GM23338 (cell line): ENCODE data around the gene USP31. TPM values are rescaled to one million over a fixed set of nuclear protein-coding genes. Genes with fewer than 3 reads are reported as not detected.

Experiments
- ATAC-seq: fragments of 200-7000 bp; cut with Tn5 transposase; 3 replicates; pipeline ENCODE4 v1.9.1; 2020
- DNase-seq: peaks from one replicate; pipeline ENCODE4 v3.0.0-alpha.2; 2015; ENCODE audit warnings: low spot score
- H2AFZ ChIP-seq: fragments of 200-600 bp; sonication (generic); 2 replicates; pipeline ENCODE4 v1.8.0; 2016; ENCODE audit warnings: antibody characterized with exemption, mild to moderate bottlenecking, moderate library complexity
- H3F3A ChIP-seq: fragments of 200-600 bp; sonication (generic); replicated peaks from 2 replicates; pipeline ENCODE4 v1.8.0; 2017; ENCODE audit warnings: antibody characterized with exemption, mixed run types, low read depth
- H3K27ac ChIP-seq: fragments of 200-600 bp; sonication (generic); 2 replicates; pipeline ENCODE4 v1.6.1; 2016; ENCODE audit warnings: low read depth
- H3K27me3 ChIP-seq: fragments of 200-600 bp; sonication (generic); 2 replicates; pipeline ENCODE4 v1.8.0; 2016; ENCODE audit warnings: mild to moderate bottlenecking, mixed run types, moderate library complexity; ENCODE audit not compliant: insufficient read depth
- H3K36me3 ChIP-seq: fragments of 200-600 bp; sonication (generic); 2 replicates; pipeline ENCODE4 v1.8.0; 2016; ENCODE audit warnings: mild to moderate bottlenecking; ENCODE audit not compliant: insufficient read depth
- H3K4me1 ChIP-seq: fragments of 200-600 bp; sonication (generic); 2 replicates; pipeline ENCODE4 v1.8.0; 2016; ENCODE audit warnings: mild to moderate bottlenecking, moderate library complexity; ENCODE audit not compliant: insufficient read depth
- H3K4me2 ChIP-seq: fragments of 200-600 bp; sonication (generic); 2 replicates; pipeline ENCODE4 v1.7.1; 2017; ENCODE audit warnings: mixed run types
- H3K4me3 ChIP-seq: fragments of 200-600 bp; sonication (generic); 2 replicates; pipeline ENCODE4 v1.6.1; 2016; ENCODE audit warnings: mixed run types
- H3K79me2 ChIP-seq: fragments of 200-600 bp; sonication (generic); replicated peaks from 2 replicates; pipeline ENCODE4 v1.8.0; 2017; ENCODE audit warnings: mild to moderate bottlenecking; ENCODE audit not compliant: insufficient read depth
- H3K9me2 ChIP-seq: fragments of 200-600 bp; sonication (generic); 2 replicates; pipeline ENCODE4 v1.8.0; 2017; ENCODE audit not compliant: insufficient read depth
- H4K20me1 ChIP-seq: fragments of 200-600 bp; sonication (generic); replicated peaks from 2 replicates; pipeline ENCODE4 v1.8.0; 2017; ENCODE audit warnings: mild to moderate bottlenecking; ENCODE audit not compliant: insufficient read depth
- H3K27ac Mint-ChIP-seq: 2 replicates; pipeline ENCODE4 v1.8.0; 2020; ENCODE audit warnings: inconsistent platforms, mild to moderate bottlenecking, moderate library complexity, mixed read lengths
- H3K27me3 Mint-ChIP-seq: 3 replicates; pipeline ENCODE4 v1.8.0; 2022; ENCODE audit warnings: low read depth, mild to moderate bottlenecking, moderate library complexity, mixed read lengths, inconsistent platforms; ENCODE audit not compliant: insufficient read depth, poor library complexity
- H3K36me3 Mint-ChIP-seq: 3 replicates; pipeline ENCODE4 v1.8.0; 2021; ENCODE audit warnings: low read depth, mild to moderate bottlenecking, inconsistent platforms, moderate library complexity, mixed read lengths
- H3K4me1 Mint-ChIP-seq: 3 replicates; pipeline ENCODE4 v1.8.0; 2020; ENCODE audit warnings: mild to moderate bottlenecking, inconsistent platforms, mixed read lengths
- H3K4me3 Mint-ChIP-seq: 3 replicates; pipeline ENCODE4 v1.8.0; 2021; ENCODE audit warnings: moderate library complexity, mild to moderate bottlenecking, inconsistent platforms, mixed read lengths
- H3K9me3 Mint-ChIP-seq: 3 replicates; pipeline ENCODE4 v1.8.0; 2020; ENCODE audit warnings: moderate library complexity, mild to moderate bottlenecking, inconsistent platforms, mixed read lengths
- EZH2 ChIP-seq: fragments of 200-600 bp; sonication (generic); IDR thresholded peaks from one replicate; pipeline ENCODE4 v1.8.0; 2017; ENCODE audit warnings: antibody characterized with exemption, mild to moderate bottlenecking, low read depth; ENCODE audit not compliant: unreplicated experiment
- EZH2phosphoT487 ChIP-seq: fragments of 200-600 bp; sonication (generic); IDR thresholded peaks from one replicate; pipeline ENCODE4 v1.8.1; 2018; ENCODE audit warnings: antibody characterized with exemption; ENCODE audit not compliant: unreplicated experiment
- JUNB ChIP-seq: IDR thresholded peaks from one replicate; pipeline ENCODE4 v1.6.1; 2016; ENCODE audit warnings: antibody characterized with exemption; ENCODE audit not compliant: unreplicated experiment
- NANOG ChIP-seq: IDR thresholded peaks from 2 replicates; pipeline ENCODE4 v1.6.1; 2016; ENCODE audit warnings: antibody characterized with exemption, borderline replicate concordance
- POLR2AphosphoS5 ChIP-seq: IDR thresholded peaks from 2 replicates; pipeline ENCODE4 v1.6.1; 2016; ENCODE audit warnings: antibody characterized with exemption, low read depth
- STAT1 ChIP-seq: IDR thresholded peaks from one replicate; pipeline ENCODE4 v1.6.1; 2016; ENCODE audit warnings: antibody characterized with exemption; ENCODE audit not compliant: unreplicated experiment
- ZNF114 ChIP-seq: fragments of 250-450 bp; sonication (Bioruptor Pico); IDR thresholded peaks from 2 replicates; pipeline ENCODE4 v1.5.0; 2020; ENCODE audit warnings: mild to moderate bottlenecking, moderate library complexity
- ZNF331 ChIP-seq: fragments of 250-450 bp; sonication (Bioruptor Pico); IDR thresholded peaks from 2 replicates; pipeline ENCODE4 v1.5.0; 2020; ENCODE audit warnings: low read depth, mild to moderate bottlenecking, moderate library complexity
- ZNF462 ChIP-seq: fragments of 250-450 bp; sonication (Bioruptor Pico); IDR thresholded peaks from 2 replicates; pipeline ENCODE4 v1.5.0; 2020; ENCODE audit warnings: mild to moderate bottlenecking, moderate library complexity
- polyA plus RNA-seq: library from polyadenylated mRNA; unstranded; fragments of >200 nt; fragmentation: Nextera tagmentation; extraction: Ambion mirVana; gene quantifications from 2 replicates; pipeline ENCODE4 v1.2.1, GENCODE V29; 2016
- total RNA-seq: library from RNA; depleted of rRNA; stranded (reverse); fragments of >200 nt; shearing (Covaris generic); gene quantifications from 2 replicates; pipeline ENCODE4 v1.2.3, GENCODE V29; 2014
- TF ChIP-seq, protein P1 (sequence below): IDR thresholded peaks from one replicate; pipeline ENCODE4 v1.6.1; 2018; ENCODE audit warnings: antibody characterized with exemption; ENCODE audit not compliant: unreplicated experiment
- TF ChIP-seq, protein P2 (sequence below): IDR thresholded peaks from 2 replicates; pipeline ENCODE4 v1.6.1; 2016; ENCODE audit warnings: antibody characterized with exemption

The USP31 gene
- total and polyA plus RNA-seq, 2 experiments from 2014 or later, result 4.3 to 17.9 TPM

DNA sequence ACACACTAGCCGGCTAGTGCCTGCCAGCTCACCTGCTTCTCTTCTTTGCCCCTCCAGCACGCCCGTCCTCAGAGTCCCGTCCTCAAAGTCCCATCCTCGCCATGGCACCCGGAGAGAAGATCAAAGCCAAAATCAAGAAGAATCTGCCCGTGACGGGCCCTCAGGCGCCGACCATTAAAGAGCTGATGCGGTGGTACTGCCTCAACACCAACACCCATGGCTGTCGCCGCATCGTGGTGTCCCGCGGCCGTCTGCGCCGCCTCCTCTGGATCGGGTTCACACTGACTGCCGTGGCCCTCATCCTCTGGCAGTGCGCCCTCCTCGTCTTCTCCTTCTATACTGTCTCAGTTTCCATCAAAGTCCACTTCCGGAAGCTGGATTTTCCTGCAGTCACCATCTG is 36.9 kb upstream of the USP31 start (continued):
- TF ChIP-seq, protein P1, sequence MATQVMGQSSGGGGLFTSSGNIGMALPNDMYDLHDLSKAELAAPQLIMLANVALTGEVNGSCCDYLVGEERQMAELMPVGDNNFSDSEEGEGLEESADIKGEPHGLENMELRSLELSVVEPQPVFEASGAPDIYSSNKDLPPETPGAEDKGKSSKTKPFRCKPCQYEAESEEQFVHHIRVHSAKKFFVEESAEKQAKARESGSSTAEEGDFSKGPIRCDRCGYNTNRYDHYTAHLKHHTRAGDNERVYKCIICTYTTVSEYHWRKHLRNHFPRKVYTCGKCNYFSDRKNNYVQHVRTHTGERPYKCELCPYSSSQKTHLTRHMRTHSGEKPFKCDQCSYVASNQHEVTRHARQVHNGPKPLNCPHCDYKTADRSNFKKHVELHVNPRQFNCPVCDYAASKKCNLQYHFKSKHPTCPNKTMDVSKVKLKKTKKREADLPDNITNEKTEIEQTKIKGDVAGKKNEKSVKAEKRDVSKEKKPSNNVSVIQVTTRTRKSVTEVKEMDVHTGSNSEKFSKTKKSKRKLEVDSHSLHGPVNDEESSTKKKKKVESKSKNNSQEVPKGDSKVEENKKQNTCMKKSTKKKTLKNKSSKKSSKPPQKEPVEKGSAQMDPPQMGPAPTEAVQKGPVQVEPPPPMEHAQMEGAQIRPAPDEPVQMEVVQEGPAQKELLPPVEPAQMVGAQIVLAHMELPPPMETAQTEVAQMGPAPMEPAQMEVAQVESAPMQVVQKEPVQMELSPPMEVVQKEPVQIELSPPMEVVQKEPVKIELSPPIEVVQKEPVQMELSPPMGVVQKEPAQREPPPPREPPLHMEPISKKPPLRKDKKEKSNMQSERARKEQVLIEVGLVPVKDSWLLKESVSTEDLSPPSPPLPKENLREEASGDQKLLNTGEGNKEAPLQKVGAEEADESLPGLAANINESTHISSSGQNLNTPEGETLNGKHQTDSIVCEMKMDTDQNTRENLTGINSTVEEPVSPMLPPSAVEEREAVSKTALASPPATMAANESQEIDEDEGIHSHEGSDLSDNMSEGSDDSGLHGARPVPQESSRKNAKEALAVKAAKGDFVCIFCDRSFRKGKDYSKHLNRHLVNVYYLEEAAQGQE, result no peak
- TF ChIP-seq JUNB (no peak), ZNF114 (no peak), ZNF331 (CRISPR knock-in tag) (no peak), EZH2phosphoT487 (no peak), STAT1 (no peak), POLR2AphosphoS5 (no peak), EZH2 (no peak), NANOG (no peak)
- TF ChIP-seq, protein P2, sequence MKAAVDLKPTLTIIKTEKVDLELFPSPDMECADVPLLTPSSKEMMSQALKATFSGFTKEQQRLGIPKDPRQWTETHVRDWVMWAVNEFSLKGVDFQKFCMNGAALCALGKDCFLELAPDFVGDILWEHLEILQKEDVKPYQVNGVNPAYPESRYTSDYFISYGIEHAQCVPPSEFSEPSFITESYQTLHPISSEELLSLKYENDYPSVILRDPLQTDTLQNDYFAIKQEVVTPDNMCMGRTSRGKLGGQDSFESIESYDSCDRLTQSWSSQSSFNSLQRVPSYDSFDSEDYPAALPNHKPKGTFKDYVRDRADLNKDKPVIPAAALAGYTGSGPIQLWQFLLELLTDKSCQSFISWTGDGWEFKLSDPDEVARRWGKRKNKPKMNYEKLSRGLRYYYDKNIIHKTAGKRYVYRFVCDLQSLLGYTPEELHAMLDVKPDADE, result no peak

- peaks cover 25% of the 10 kb centered on the region for H3K27me3 Mint-ChIP-seq
- no peak overlapping the region for H3K4me3 Mint-ChIP-seq
- no peak for TF ChIP-seq ZNF462 (CRISPR knock-in tag)
- no peak for TF ChIP-seq ZNF114
- TF ChIP-seq ZNF331 (CRISPR knock-in tag), result no peak
- TF ChIP-seq, protein P1, result no peak
These were observed 36.4 kb upstream of the USP31 start for GRCh38 chr16:23185656-23186055.

More at GRCh38 chr16:23185656-23186055, 36.4 kb upstream of the USP31 start:
- H3K27ac Mint-ChIP-seq, result no peak overlapping the region
- peaks cover 38% of the 10 kb centered on the region for H3K27me3 ChIP-seq
- H3K4me3 ChIP-seq, result no peak overlapping the region
- H3K4me1 ChIP-seq, result peaks cover 22% of the 10 kb centered on the region; the same call in 1 of the 2 replicates
- H3K4me1 Mint-ChIP-seq, result peaks cover 9% of the 10 kb centered on the region
- DNase-seq (no peak), ATAC-seq (no peak)
- no peaks in the 10 kb centered on the region for H3K79me2 ChIP-seq
- H3K9me3 Mint-ChIP-seq, result no peaks in the 10 kb centered on the region; the same call in 2 of the 3 replicates
- no peaks in the 10 kb centered on the region; the same call in 2 of the 3 replicates for H3K36me3 Mint-ChIP-seq
- no peak overlapping the region for H3K27ac ChIP-seq
- H3F3A ChIP-seq, result no peaks in the 10 kb centered on the region
- no peaks in the 10 kb centered on the region for H3K36me3 ChIP-seq
- no peaks in the 10 kb centered on the region; the same call in 1 of the 2 replicates for H4K20me1 ChIP-seq
- no peaks in the 10 kb centered on the region for H3K9me2 ChIP-seq
- no peak overlapping the region for H3K4me2 ChIP-seq
- no peak overlapping the region for H2AFZ ChIP-seq
